GM23338 (cell line): Measurements from ENCODE around the gene DACH1. TPM values are rescaled to one million over a fixed set of nuclear protein-coding genes. Genes with fewer than 3 reads are reported as not detected.

Experiments used
- ATAC-seq: fragments of 200-7000 bp; cut with Tn5 transposase; 3 replicates; pipeline ENCODE4 v1.9.1; 2020
- DNase-seq: peaks from one replicate; pipeline ENCODE4 v3.0.0-alpha.2; 2015; ENCODE audit warnings: low spot score
- H2AFZ ChIP-seq: fragments of 200-600 bp; sonication (generic); 2 replicates; pipeline ENCODE4 v1.8.0; 2016; ENCODE audit warnings: antibody characterized with exemption, mild to moderate bottlenecking, moderate library complexity
- H3F3A ChIP-seq: fragments of 200-600 bp; sonication (generic); replicated peaks from 2 replicates; pipeline ENCODE4 v1.8.0; 2017; ENCODE audit warnings: antibody characterized with exemption, mixed run types, low read depth
- H3K27ac ChIP-seq: fragments of 200-600 bp; sonication (generic); 2 replicates; pipeline ENCODE4 v1.6.1; 2016; ENCODE audit warnings: low read depth
- H3K27me3 ChIP-seq: fragments of 200-600 bp; sonication (generic); 2 replicates; pipeline ENCODE4 v1.8.0; 2016; ENCODE audit warnings: mild to moderate bottlenecking, mixed run types, moderate library complexity; ENCODE audit not compliant: insufficient read depth
- H3K36me3 ChIP-seq: fragments of 200-600 bp; sonication (generic); 2 replicates; pipeline ENCODE4 v1.8.0; 2016; ENCODE audit warnings: mild to moderate bottlenecking; ENCODE audit not compliant: insufficient read depth
- H3K4me1 ChIP-seq: fragments of 200-600 bp; sonication (generic); 2 replicates; pipeline ENCODE4 v1.8.0; 2016; ENCODE audit warnings: mild to moderate bottlenecking, moderate library complexity; ENCODE audit not compliant: insufficient read depth
- H3K4me2 ChIP-seq: fragments of 200-600 bp; sonication (generic); 2 replicates; pipeline ENCODE4 v1.7.1; 2017; ENCODE audit warnings: mixed run types
- H3K4me3 ChIP-seq: fragments of 200-600 bp; sonication (generic); 2 replicates; pipeline ENCODE4 v1.6.1; 2016; ENCODE audit warnings: mixed run types
- H3K79me2 ChIP-seq: fragments of 200-600 bp; sonication (generic); replicated peaks from 2 replicates; pipeline ENCODE4 v1.8.0; 2017; ENCODE audit warnings: mild to moderate bottlenecking; ENCODE audit not compliant: insufficient read depth
- H3K9me2 ChIP-seq: fragments of 200-600 bp; sonication (generic); 2 replicates; pipeline ENCODE4 v1.8.0; 2017; ENCODE audit not compliant: insufficient read depth
- H4K20me1 ChIP-seq: fragments of 200-600 bp; sonication (generic); replicated peaks from 2 replicates; pipeline ENCODE4 v1.8.0; 2017; ENCODE audit warnings: mild to moderate bottlenecking; ENCODE audit not compliant: insufficient read depth
- H3K27ac Mint-ChIP-seq: 2 replicates; pipeline ENCODE4 v1.8.0; 2020; ENCODE audit warnings: inconsistent platforms, mild to moderate bottlenecking, moderate library complexity, mixed read lengths
- H3K27me3 Mint-ChIP-seq: 3 replicates; pipeline ENCODE4 v1.8.0; 2022; ENCODE audit warnings: low read depth, mild to moderate bottlenecking, moderate library complexity, mixed read lengths, inconsistent platforms; ENCODE audit not compliant: insufficient read depth, poor library complexity
- H3K36me3 Mint-ChIP-seq: 3 replicates; pipeline ENCODE4 v1.8.0; 2021; ENCODE audit warnings: low read depth, mild to moderate bottlenecking, inconsistent platforms, moderate library complexity, mixed read lengths
- H3K4me1 Mint-ChIP-seq: 3 replicates; pipeline ENCODE4 v1.8.0; 2020; ENCODE audit warnings: mild to moderate bottlenecking, inconsistent platforms, mixed read lengths
- H3K4me3 Mint-ChIP-seq: 3 replicates; pipeline ENCODE4 v1.8.0; 2021; ENCODE audit warnings: moderate library complexity, mild to moderate bottlenecking, inconsistent platforms, mixed read lengths
- H3K9me3 Mint-ChIP-seq: 3 replicates; pipeline ENCODE4 v1.8.0; 2020; ENCODE audit warnings: moderate library complexity, mild to moderate bottlenecking, inconsistent platforms, mixed read lengths
- CREB1 ChIP-seq: fragments of 250-450 bp; sonication (Bioruptor Pico); IDR thresholded peaks from 2 replicates; pipeline ENCODE4 v1.5.0; 2020; ENCODE audit warnings: low read depth, mild to moderate bottlenecking, moderate library complexity
- ETS1 ChIP-seq: IDR thresholded peaks from 2 replicates; pipeline ENCODE4 v1.6.1; 2016; ENCODE audit warnings: antibody characterized with exemption
- EZH2 ChIP-seq: fragments of 200-600 bp; sonication (generic); IDR thresholded peaks from one replicate; pipeline ENCODE4 v1.8.0; 2017; ENCODE audit warnings: antibody characterized with exemption, mild to moderate bottlenecking, low read depth; ENCODE audit not compliant: unreplicated experiment
- EZH2phosphoT487 ChIP-seq: fragments of 200-600 bp; sonication (generic); IDR thresholded peaks from one replicate; pipeline ENCODE4 v1.8.1; 2018; ENCODE audit warnings: antibody characterized with exemption; ENCODE audit not compliant: unreplicated experiment
- POLR2AphosphoS5 ChIP-seq: IDR thresholded peaks from 2 replicates; pipeline ENCODE4 v1.6.1; 2016; ENCODE audit warnings: antibody characterized with exemption, low read depth
- STAT1 ChIP-seq: IDR thresholded peaks from one replicate; pipeline ENCODE4 v1.6.1; 2016; ENCODE audit warnings: antibody characterized with exemption; ENCODE audit not compliant: unreplicated experiment
- ZNF114 ChIP-seq: fragments of 250-450 bp; sonication (Bioruptor Pico); IDR thresholded peaks from 2 replicates; pipeline ENCODE4 v1.5.0; 2020; ENCODE audit warnings: mild to moderate bottlenecking, moderate library complexity
- ZNF331 ChIP-seq: fragments of 250-450 bp; sonication (Bioruptor Pico); IDR thresholded peaks from 2 replicates; pipeline ENCODE4 v1.5.0; 2020; ENCODE audit warnings: low read depth, mild to moderate bottlenecking, moderate library complexity
- ZNF462 ChIP-seq: fragments of 250-450 bp; sonication (Bioruptor Pico); IDR thresholded peaks from 2 replicates; pipeline ENCODE4 v1.5.0; 2020; ENCODE audit warnings: mild to moderate bottlenecking, moderate library complexity
- polyA plus RNA-seq: library from polyadenylated mRNA; unstranded; fragments of >200 nt; fragmentation: Nextera tagmentation; extraction: Ambion mirVana; gene quantifications from 2 replicates; pipeline ENCODE4 v1.2.1, GENCODE V29; 2016
- total RNA-seq: library from RNA; depleted of rRNA; stranded (reverse); fragments of >200 nt; shearing (Covaris generic); gene quantifications from 2 replicates; pipeline ENCODE4 v1.2.3, GENCODE V29; 2014

Gene DACH1
- total and polyA plus RNA-seq, 2 experiments from 2014 or later = 0.45 to 0.57 TPM

GRCh38 chr13:71871844-71872243 lies 4.8 kb upstream of the DACH1 start (continued):
- TF ChIP-seq ZNF462 (CRISPR knock-in tag) (no peak), ZNF114 (CRISPR knock-in tag) (no peak), EZH2phosphoT487 (no peak), ETS1 (no peak), EZH2 (no peak), POLR2AphosphoS5 (no peak), ZNF331 (no peak), CREB1 (no peak), STAT1 (no peak)

- no peak overlapping the region for H2AFZ ChIP-seq
- no peaks in the 10 kb centered on the region for H3K36me3 ChIP-seq
- peaks cover 35% of the 10 kb centered on the region for H3K4me1 ChIP-seq
- no peak for ATAC-seq
- H3K9me3 Mint-ChIP-seq = no peaks in the 10 kb centered on the region
- H4K20me1 ChIP-seq = no peaks in the 10 kb centered on the region
- peaks cover 33% of the 10 kb centered on the region for H3K4me1 Mint-ChIP-seq
- no peaks in the 10 kb centered on the region for H3K79me2 ChIP-seq
- DNase-seq = no peak
- H3K27ac ChIP-seq = no peak overlapping the region
- H3K4me3 Mint-ChIP-seq = no peak overlapping the region
- no peaks in the 10 kb centered on the region for H3K36me3 Mint-ChIP-seq
- no peak overlapping the region for H3K27ac Mint-ChIP-seq
- peaks cover 47% of the 10 kb centered on the region for H3K27me3 ChIP-seq
- H3F3A ChIP-seq = no peaks in the 10 kb centered on the region
- H3K9me2 ChIP-seq = no peaks in the 10 kb centered on the region
- H3K27me3 Mint-ChIP-seq = peaks cover 34% of the 10 kb centered on the region
- no peak overlapping the region for H3K4me2 ChIP-seq
- no peak overlapping the region for H3K4me3 ChIP-seq
- TF ChIP-seq ZNF114 (CRISPR knock-in tag) = no peak
- TF ChIP-seq ZNF331 = no peak
- no peak for TF ChIP-seq ZNF462 (CRISPR knock-in tag)
Observed at GRCh38 chr13:71871176-71871754, 4.3 kb upstream of the DACH1 start.
